Measurements from ENCODE around the gene MAP4K1. TPM values are rescaled to one million over a fixed set of nuclear protein-coding genes. Genes with fewer than 3 reads are reported as not detected.

Gene MAP4K1
- total RNA-seq, 1 experiment from 2014 or later = 0.56 TPM

DNA sequence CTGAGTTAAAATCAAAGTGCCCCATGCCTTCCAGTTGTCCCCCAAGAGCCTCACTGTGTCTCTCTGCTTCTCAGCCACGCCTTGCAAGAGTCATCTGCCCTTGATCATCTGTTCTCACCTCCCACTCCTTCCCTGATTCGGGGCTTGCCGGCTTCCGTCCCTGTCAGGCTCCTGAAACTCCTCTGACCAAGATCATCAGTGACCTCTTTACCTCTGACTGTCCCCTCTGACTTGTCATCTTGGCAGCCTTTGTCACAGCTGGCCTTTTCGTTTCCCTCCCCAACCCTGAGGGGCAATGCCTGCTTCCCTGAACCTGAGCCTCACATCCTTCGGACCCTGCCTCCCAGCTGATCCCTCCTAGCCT lies 66.3 kb downstream of the MAP4K1 start:
- H3K27ac Mint-ChIP-seq (ENCODE audit: low read depth, unreplicated experiment) = peak overlapping the region; percentile 7

GRCh38 chr19:38550376-38550775 lies 67.4 kb downstream of the MAP4K1 start:
- H3K36me3 Mint-ChIP-seq (ENCODE audit: insufficient read depth, unreplicated experiment) = no peaks in the 10 kb centered on the region

More for the DNA sequence above, 66.3 kb downstream of the MAP4K1 start:
- POLR2A ChIA-PET = no interaction called here
- DNase-seq (ENCODE audit: unreplicated experiment) = no peak
- intact Hi-C loops (cut with micrococcal nuclease) = loop anchor here (10.0 kb wide), 1 partner anchor 163 kb away; no protein-coding TSS in a partner anchor
- CTCF ChIA-PET = interaction anchor here (0.6 to 1.0 kb wide), 5 partner anchors 84 to 168 kb away, joined by 3 read pairs; no protein-coding TSS in a partner anchor
- no TSS peak for BruUV-seq (replicated peaks)
- no peaks in the 10 kb centered on the region for H3K36me3 Mint-ChIP-seq (ENCODE audit: insufficient read depth, unreplicated experiment)
- no peak overlapping the region for H3K4me3 Mint-ChIP-seq (ENCODE audit: unreplicated experiment)
- peaks cover 6% of the 10 kb centered on the region for H3K4me1 Mint-ChIP-seq (ENCODE audit: insufficient read depth, unreplicated experiment)
- no peak for TF ChIP-seq CTCF (IDR thresholded peaks at IDR 0.05; ENCODE audit: unreplicated experiment)
- no peaks in the 10 kb centered on the region for H3K27me3 Mint-ChIP-seq (ENCODE audit: insufficient read depth, unreplicated experiment)
- no peaks in the 10 kb centered on the region for H3K9me3 Mint-ChIP-seq (ENCODE audit: unreplicated experiment)

GRCh38 chr19:38549942-38550341 lies 67.8 kb downstream of the MAP4K1 start:
- intact Hi-C loops (cut with micrococcal nuclease) = loop anchor here (10.0 kb wide), 1 partner anchor 165 kb away; no protein-coding TSS in a partner anchor
- BruUV-seq (replicated peaks) = no TSS peak
- CTCF ChIA-PET = no interaction called here

More at GRCh38 chr19:38550376-38550775, 67.4 kb downstream of the MAP4K1 start:
- intact Hi-C loops (cut with micrococcal nuclease) = loop anchor here (10.0 kb wide), 1 partner anchor 164 kb away; no protein-coding TSS in a partner anchor
- no peaks in the 10 kb centered on the region for H3K27me3 Mint-ChIP-seq (ENCODE audit: insufficient read depth, unreplicated experiment)
- no peak for TF ChIP-seq CTCF (IDR thresholded peaks at IDR 0.05; ENCODE audit: unreplicated experiment)
- H3K9me3 Mint-ChIP-seq (ENCODE audit: unreplicated experiment) = no peaks in the 10 kb centered on the region
- H3K4me3 Mint-ChIP-seq (ENCODE audit: unreplicated experiment) = no peak overlapping the region
- POLR2A ChIA-PET = no interaction called here
- no peak overlapping the region for H3K27ac Mint-ChIP-seq (ENCODE audit: low read depth, unreplicated experiment)
- peaks cover 6% of the 10 kb centered on the region for H3K4me1 Mint-ChIP-seq (ENCODE audit: insufficient read depth, unreplicated experiment)
- CTCF ChIA-PET = no interaction called here
- DNase-seq (ENCODE audit: unreplicated experiment) = no peak
- BruUV-seq (replicated peaks) = no TSS peak

DNA sequence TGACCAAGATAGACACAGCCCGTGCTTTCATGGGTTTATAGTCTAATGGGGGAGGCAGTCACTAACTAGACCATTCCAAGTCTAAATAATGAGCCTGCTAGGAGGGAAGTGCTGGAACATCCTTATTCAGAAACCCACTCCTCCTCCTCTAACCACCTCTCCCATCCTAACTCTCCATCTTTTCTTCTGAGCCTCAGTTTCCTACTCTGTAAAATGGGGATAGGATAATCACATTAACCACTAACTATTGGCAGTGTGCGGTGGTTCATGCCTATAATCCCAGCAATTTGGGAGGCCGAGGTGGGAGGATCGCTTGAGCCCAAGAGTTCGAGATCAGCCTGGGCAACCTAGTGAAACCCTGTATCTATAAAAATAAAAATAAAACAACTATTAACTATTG lies 68.7 kb downstream of the MAP4K1 start:
- Mint-ChIP-seq H3K36me3 (ENCODE audit: insufficient read depth, unreplicated experiment) (peaks cover 5% of the 10 kb centered on the region), H3K27ac (ENCODE audit: low read depth, unreplicated experiment) (no peak overlapping the region), H3K4me1 (ENCODE audit: insufficient read depth, unreplicated experiment) (peaks cover 17% of the 10 kb centered on the region), H3K9me3 (ENCODE audit: unreplicated experiment) (no peaks in the 10 kb centered on the region), H3K4me3 (ENCODE audit: unreplicated experiment) (no peak overlapping the region), H3K27me3 (ENCODE audit: insufficient read depth, unreplicated experiment) (no peaks in the 10 kb centered on the region)
- CTCF ChIA-PET = no interaction called here
- no peak for TF ChIP-seq CTCF (IDR thresholded peaks at IDR 0.05; ENCODE audit: unreplicated experiment)
- no TSS peak for BruUV-seq (replicated peaks)
- POLR2A ChIA-PET = no interaction called here
- no peak for DNase-seq (ENCODE audit: unreplicated experiment)
- intact Hi-C loops (cut with micrococcal nuclease) = no loop called here

More at GRCh38 chr19:38549942-38550341, 67.8 kb downstream of the MAP4K1 start:
- no peaks in the 10 kb centered on the region for H3K36me3 Mint-ChIP-seq (ENCODE audit: insufficient read depth, unreplicated experiment)
- H3K27ac Mint-ChIP-seq (ENCODE audit: low read depth, unreplicated experiment) = no peak overlapping the region
- POLR2A ChIA-PET = no interaction called here
- no peaks in the 10 kb centered on the region for H3K9me3 Mint-ChIP-seq (ENCODE audit: unreplicated experiment)
- TF ChIP-seq CTCF (IDR thresholded peaks at IDR 0.05; ENCODE audit: unreplicated experiment) = no peak
- H3K4me3 Mint-ChIP-seq (ENCODE audit: unreplicated experiment) = no peak overlapping the region
- H3K27me3 Mint-ChIP-seq (ENCODE audit: insufficient read depth, unreplicated experiment) = no peaks in the 10 kb centered on the region
- peaks cover 9% of the 10 kb centered on the region for H3K4me1 Mint-ChIP-seq (ENCODE audit: insufficient read depth, unreplicated experiment)
- DNase-seq (ENCODE audit: unreplicated experiment) = no peak
